Esophagus squamous epithelium (tissue), 4 donors: Measurements from ENCODE around the gene PTPN14.

ENCODE experiments used
- POLR2A ChIP-seq, 4 donors: fragments of 450-650 bp; IDR thresholded peaks; one replicate each; pipeline ENCODE4 v1.6.1; 2017; ENCODE audit warnings: antibody characterized with exemption in 4 of 4, mild to moderate bottlenecking in 4 of 4, moderate library complexity in 3 of 4
- TF ChIP-seq, protein P1 (sequence below), 6 experiments: fragments of 450-650 bp in 4 of 6; fragments of 200-600 bp in 2 of 6; sonication (generic) in 2 of 6; IDR thresholded peaks; one replicate each; pipeline ENCODE4 v1.5.1; 2016 to 2019; ENCODE audit warnings: antibody characterized with exemption in 6 of 6, mild to moderate bottlenecking in 4 of 6, moderate library complexity in 4 of 6

DNA sequence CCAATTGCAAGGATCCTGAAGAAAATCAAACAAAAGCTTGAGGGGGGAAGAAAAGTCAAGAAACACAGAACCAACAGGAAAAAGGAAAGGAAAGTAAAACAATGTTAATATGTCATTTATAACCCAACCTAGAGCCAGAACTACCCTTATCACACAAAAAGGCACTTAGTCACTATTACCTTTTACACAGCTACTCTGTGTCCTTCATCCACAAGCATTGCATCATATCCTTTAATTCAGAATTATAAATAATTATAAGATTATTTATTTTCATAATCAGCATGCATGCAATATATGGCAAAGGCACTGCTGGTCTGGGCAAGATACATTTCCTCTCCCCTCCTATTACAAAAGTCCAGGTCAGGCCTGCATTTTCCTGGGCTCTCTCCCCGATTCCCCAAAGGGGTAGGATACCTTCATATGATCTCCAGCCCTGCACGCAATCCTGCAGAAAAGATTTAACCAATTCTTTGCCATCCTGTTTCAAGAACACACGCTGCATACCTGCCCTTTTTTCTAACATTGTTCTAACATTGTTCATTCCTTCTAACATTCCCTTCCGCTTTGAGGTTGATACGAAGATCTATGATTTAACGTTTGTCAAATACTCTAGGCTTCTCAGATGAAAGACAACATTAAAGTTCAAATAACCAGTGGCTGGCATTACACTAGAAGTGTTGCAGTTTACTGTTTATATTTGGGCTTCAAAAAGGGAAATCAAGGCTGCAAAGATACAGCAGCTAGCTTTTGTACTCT is 4.3 kb downstream of the PTPN14 start:
- no peak for TF ChIP-seq POLR2A (IDR thresholded peaks at IDR 0.05)
- TF ChIP-seq, protein P1, sequence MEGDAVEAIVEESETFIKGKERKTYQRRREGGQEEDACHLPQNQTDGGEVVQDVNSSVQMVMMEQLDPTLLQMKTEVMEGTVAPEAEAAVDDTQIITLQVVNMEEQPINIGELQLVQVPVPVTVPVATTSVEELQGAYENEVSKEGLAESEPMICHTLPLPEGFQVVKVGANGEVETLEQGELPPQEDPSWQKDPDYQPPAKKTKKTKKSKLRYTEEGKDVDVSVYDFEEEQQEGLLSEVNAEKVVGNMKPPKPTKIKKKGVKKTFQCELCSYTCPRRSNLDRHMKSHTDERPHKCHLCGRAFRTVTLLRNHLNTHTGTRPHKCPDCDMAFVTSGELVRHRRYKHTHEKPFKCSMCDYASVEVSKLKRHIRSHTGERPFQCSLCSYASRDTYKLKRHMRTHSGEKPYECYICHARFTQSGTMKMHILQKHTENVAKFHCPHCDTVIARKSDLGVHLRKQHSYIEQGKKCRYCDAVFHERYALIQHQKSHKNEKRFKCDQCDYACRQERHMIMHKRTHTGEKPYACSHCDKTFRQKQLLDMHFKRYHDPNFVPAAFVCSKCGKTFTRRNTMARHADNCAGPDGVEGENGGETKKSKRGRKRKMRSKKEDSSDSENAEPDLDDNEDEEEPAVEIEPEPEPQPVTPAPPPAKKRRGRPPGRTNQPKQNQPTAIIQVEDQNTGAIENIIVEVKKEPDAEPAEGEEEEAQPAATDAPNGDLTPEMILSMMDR (IDR thresholded peaks at IDR 0.05): no peak
